Hypothalamus (tissue), 51 donors: Measurements from ENCODE around the gene TMEM59L.

Source experiments
- DNase-seq, 51 donors: peaks; one replicate each; lab custom pipeline; 2025; lab: John Stamatoyannopoulos, UW

TMEM59L gene

DNA sequence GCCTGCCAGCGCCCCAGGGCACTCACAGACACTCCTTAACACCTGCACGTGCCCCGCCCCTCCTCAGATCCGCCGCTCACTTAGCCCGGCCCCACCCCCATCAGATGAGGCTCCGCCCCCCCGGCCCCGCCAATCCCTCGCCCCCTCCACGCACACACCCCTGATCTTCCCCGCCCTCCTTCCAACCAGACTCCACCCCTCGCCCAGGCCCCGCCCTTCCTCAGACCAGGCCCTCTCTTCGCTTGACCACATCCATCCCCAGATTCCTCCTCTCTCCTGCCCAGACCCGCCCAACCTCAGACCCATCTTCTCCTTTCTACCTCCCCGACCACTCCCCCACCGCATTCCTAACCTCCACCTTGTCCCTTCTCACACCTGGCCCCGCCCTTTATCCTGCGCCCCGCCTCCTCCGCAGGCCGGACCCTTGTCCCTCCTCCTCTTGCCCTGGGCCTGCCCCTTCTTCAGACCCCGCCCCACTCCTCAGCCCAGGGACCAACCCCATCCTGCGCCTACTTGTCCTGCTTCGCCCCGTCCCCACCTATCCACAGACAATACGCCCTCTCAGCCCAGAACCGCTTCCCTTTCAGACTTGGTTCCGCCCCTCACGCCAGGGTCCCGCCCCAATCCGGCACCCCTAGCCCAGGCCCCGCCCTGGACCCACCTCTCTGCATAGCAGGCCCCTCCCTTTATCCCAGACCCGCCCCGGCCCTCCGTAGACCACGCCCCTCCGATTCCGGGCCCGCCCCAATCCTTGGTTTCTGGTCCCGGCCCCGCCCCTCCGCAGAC is 23.7 kb downstream of the TMEM59L start:
- DNase-seq, result peak; percentile 59 to 99 (median 95)

DNA sequence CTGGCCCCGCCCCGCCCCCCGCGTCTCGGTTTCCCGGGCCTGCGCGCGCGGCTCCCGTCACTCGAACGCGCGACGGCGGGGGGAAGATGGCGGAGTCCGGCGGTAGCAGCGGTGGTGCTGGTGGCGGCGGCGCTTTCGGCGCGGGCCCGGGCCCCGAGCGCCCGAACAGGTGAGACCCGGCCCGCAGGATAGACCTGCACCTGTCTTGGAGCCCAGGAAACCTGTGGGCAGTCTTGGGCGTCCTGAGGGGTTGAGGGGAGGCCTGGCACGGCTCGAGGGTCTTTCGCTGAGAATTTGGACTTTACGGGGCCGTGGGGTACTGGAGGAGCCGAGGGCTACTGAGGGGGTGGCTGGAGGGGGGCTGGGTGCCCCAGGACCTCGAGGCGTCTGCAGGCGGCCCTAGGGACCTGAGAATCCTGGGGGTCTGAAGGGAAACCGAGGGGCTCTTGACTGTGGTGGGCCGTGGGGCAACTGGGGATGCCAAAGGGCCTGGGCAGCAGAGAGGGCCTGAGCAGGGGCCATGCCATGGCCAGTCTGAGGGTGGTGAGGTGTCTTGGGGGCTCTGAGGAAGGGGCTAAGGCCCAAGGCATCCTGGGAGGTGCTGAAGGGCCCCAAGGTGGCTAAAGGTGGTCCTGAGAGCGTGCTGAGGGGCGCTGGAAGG is 24.4 kb downstream of the TMEM59L start, which contains the start of gene KLHL26:
KLHL26 (plus strand) TSS at position 60 of the 661 bp plus-strand sequence; CDS start at position 87, 27 bp downstream.
- no peak for DNase-seq

DNA sequence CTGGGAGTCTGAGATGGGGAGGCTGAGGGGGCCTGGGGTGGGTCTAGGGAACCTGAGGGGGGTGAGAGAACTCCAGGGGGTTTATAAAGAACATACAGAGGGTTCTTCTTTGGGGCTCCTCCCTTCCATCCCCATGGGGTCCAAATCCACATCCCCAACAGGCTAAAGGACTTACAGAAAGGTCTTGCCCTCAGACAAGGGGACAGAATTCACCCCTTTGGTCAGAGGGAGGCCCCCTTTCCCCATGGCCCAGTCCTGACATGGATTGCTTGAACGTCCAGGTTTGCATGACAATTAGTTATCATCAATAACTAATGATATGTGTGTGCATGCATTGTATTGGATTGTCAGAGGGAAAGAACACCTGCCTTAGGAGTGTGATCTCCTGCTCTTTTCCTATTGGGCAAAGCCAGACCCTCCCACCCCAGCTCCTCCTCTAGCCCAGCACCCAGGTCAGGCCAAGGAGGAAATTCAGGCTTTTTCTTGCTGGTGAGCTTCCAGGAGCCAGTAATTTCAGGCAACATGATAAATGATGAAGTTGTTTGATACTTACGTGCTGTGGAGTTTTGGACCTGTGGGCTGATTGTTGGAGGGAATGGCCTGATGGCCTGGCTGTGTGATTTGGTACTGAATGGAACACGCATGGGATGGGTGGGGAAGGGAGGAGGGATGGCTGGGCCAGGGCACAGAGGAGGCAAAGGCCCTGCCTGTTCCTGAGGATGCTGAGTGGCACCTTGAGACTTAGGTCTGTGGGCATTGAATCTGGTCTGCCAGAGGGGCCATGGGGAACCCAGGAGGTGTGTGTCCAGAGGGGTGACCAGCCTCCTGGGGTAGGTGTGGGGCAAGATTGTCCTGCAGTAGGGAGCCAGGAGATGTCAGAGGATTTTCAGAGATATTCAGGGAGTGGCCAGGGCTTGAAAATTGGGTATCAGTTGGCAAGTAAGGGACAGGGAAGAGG is 25.3 kb downstream of the TMEM59L start:
- DNase-seq, result peak in 6 of 51 donors; percentile 6 to 28 (median 22)

DNA sequence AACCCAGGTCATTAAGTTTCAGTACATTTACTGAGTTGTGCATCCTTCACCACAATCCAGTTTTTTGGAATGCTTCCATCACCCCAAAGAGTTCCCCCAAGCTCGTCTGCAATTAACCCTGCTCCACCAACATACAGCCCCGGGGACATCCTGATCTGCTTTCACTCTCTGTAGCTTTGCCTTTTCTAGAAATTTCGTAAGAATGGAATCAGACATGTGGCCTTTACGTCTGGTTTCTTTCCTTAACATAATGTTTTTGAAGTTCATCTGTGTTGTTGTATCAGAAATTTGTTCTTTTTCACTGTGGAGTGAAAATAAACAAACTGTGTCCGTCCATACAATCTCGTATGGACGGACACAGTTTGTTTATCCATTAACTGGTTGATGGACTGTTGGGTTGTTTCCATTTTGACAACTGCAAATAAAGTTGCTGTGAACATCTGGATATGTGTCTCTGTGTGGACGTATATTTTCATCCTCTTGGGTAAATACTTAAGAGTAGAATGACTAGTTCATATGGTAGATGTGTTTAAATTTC is 27.1 kb downstream of the TMEM59L start:
- DNase-seq, result no peak

DNA sequence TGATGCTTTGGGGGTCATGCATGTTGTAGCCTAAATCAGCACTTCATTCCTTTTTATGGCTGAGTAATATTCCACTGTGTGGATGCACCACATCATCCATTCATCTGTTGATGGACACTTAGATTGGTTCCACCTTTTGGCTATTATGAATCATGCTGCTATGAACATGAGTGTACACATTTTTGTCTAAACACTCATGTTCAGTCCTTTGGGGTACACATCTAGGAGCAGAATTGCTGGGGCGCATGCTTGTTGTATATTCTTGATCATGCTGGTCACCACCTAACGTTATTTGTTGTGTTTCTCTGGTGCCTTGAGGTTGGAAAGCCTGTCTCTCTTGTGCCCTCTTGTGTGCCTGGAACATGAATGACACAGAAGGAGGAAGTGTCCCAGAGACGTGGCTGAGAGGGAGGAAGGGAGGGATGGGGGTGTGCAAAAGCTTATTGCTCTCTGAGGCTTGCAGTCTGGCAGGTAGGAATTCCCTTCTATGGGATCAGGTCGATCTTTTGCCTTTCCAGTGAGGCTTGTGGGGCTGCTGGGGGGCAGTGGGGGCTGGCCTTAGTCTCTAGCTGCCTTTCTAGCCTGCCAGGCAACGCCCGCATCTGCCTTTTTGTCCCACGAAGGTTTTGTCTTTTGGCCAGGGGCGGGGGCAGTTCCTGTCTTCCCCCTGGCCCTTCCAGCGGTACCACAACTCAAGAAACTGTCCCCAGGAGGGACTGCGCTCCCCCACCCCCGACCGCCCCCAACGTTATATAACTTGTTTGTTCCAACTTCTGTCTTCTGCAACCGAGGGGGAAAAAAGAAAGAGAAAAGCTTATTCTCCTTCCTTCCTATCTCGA is 31.7 kb downstream of the TMEM59L start:
- DNase-seq, result peak in 19 of 51 donors; percentile 11 to 88 (median 42)

DNA sequence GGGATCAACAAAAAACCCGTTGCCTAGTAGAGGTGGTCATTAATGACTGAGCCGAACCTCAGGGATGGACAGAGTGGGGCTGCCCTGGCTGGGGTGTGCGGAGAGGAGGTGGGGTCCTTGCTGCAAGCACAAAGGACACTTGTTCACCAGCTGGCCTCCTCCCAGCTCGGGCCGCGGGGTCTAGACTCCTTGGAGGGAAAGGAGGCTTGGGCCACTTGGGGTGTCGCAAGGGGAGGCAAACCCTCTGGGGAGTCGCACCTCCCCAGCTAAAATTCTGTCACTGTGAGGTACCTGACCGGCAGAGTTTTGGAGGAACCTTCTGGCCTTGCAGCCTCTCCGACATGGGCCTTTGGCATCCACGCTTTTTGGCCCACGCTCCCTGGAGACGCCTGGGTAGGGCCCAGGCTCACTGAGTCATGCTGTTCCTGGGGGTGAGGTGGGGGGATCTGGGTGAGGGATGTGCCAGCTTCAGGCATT is 32.4 kb downstream of the TMEM59L start:
- DNase-seq, result peak in 47 of 51 donors; percentile 11 to 94 (median 67)

DNA sequence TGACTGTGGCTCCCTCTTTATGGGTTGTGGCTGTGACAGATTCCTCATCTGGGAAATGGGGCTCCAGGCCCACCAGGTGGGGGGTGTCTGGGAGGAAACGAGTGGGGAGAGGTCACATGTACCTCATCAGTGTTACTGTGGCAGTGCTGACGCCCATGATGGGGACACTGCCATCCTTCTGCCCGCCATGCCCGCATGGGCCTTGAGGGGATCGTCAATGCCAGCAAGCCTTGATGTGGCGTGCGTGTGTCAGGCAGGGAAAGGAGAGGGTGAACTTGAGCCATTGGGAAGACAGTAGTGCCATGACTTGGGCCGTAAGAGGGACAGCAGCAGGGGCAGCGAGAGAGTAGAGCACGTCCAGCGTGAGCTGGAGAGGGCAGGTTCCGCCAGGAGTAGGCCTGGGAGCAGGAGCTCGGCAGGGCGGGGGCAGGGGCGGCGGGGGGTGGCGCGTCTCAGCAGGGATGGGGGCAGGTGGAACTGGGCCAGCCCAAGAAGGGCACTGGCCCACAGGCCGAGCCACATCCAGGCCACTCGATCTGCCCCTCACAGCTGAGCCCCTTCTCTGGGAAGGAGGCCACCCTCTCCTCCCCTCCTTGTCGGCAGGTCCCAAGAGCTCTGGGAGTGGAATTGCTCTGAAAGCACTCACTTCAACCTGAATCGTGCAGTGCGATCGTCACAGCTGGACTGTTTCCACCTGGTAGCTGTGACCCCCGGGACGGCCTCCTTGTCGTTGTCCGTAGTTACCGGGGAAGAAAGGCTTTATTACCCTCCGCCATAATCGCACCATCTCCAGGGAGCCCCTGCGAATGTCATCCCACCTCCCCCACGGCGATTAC is 34.1 kb downstream of the TMEM59L start:
- peak in 6 of 51 donors; percentile 10 to 38 (median 23) for DNase-seq

DNA sequence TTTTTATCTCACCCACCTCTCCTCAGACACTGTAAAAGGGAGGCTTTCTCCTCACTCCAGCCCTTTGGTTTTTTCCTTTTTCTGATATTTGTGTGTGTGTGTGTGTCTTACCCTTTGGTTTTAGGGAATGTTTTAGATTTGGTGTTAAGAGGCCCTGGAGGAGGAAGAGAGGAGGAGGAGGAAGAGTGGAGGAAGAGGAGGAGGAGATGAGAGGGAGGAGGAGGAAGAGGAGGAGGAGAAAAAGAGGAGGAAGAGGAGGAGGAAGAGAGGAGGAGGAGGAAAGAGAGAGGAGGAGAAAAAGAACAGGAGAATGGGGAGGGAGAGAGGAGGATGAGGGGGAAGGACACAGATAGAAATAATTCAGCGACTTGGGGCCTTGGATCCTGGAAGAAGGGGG is 34.7 kb downstream of the TMEM59L start:
- DNase-seq, result no peak

DNA sequence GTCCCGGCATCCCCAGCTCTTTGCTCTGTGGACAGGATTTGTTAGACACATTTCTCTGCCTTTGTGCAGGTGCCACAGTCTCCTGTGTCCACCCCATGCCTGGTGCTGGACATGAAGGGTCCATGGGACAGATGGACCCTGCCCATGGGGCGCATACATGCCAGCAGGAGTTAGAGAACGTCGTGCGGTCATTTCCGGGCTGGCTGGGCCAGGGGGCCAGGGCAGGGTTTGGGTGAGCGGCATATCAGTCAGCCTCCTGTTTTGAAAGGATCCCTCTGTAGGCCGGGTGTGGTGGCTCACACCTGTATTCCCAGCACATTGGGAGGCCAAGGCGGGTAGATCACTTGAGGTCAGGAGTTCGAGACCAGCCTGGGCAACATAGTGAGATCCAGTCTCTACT is 35.1 kb downstream of the TMEM59L start:
- DNase-seq, result no peak

DNA sequence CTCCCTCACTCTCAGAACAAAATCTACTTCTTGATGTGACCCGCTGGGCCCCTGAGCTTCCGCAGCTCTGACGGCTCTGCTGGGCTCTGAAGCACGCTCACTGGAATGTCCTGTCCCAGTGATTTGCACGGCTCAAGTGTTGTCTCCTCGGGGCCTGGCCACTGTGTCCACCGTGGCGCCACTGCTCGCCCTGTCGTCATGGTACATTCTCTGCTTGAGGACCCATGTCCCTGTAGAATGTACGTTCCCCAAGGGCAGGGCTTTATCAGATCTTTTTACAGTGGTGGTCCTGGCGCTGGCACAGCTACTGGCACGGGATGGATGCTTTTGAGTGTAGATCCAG is 36.3 kb downstream of the TMEM59L start:
- peak in 2 of 51 donors; percentile 15 to 30 for DNase-seq

DNA sequence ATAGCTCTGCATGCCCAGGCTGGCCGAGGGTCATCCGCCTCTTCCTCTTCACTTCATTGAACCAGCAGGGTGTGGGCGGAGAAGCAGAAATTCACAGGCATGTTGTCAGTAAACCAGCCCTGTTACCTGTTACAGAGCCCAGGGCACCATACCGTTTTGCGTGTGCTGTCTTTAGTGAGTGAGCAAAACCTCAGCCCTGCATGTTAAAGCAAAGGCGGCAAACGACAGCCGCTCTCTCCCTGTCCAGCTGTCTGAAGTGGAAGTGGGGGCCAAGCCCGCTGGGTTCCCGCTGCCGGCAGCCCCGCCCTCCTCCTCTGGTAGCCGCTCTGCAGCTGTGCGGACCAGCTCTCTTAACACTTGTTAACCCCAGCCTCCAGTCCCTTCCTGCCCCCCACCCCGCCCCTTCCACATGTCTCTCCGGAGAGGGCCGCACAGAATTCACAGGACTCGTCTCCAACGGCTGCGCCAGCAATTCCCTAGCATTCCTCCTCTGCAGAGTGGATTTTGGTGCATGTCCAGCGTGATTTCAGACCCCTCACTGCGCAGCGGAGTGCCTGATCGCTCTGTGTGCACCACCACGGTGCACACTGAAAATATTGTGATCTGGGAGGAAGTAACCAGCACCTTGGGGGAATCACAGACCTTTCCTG is 36.8 kb downstream of the TMEM59L start:
- peak in 36 of 51 donors; percentile 10 to 72 (median 30) for DNase-seq

DNA sequence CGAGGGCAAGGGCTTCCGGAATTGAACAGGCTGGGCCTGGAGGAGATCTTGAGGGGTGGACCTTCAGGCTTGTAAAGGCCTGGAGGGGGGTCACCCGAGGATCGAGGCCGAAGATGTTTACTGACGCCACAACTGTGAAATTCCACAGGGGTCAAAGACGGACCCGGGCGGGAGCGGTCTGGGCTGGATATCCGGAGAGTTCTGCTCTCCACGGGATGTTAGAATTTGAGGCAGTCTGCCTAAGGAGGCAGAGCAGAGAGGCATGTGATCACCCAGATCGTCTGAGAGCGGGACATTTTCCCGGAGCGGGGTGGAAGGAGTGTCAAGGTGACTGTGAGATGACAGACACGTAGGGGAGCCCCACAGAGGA is 37.3 kb downstream of the TMEM59L start:
- DNase-seq, result peak in 6 of 51 donors; percentile 8 to 48 (median 23)

DNA sequence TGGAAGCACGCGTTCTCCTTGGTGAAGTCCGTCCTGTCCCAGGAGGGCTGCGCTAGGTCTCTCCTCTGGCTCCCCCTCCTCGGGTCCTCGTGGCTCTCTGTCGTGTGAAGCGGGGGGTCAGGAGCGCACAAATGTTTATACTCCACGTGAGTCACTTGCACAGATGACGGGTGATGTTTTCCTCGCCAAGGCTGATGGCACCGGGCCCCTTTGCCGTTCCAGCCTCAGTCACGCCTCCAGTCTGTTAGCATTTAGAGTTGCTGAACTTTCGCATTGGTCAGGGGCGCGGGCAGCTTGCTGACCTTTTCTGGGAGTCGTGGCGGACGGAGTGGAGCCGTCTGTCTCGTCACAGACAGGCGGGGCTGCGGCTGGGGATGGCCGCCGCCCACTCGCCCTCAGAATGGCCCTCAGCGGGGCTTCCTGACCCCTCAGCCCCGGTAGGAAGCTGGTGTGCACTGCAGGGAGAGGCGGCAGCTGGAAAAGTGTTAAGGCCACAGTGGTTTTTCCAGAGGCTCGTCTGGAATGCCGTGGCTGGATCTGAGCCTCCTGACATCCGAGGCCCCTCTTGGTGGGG is 37.9 kb downstream of the TMEM59L start:
- DNase-seq, result peak in 4 of 51 donors; percentile 8 to 35 (median 15)

DNA sequence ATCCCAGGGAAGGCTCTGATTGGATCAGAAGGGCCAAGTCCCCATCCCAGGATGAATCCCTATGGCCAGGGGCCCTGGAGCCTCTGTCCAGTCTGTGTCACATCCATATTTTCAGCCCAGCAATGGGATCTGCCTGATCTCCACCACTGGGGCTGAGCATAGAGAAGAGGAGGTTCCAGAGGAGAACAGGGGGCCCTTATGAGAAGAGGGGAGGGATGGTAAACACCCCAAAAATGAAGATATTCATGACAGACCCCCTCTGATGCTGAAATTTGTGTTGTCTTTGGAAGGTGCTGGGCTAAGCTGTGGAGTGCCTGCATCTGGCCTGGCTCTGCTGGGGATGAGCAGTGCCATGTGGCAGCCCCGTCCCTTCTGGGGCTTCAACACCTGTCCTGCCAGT is 38.6 kb downstream of the TMEM59L start:
- no peak for DNase-seq

DNA sequence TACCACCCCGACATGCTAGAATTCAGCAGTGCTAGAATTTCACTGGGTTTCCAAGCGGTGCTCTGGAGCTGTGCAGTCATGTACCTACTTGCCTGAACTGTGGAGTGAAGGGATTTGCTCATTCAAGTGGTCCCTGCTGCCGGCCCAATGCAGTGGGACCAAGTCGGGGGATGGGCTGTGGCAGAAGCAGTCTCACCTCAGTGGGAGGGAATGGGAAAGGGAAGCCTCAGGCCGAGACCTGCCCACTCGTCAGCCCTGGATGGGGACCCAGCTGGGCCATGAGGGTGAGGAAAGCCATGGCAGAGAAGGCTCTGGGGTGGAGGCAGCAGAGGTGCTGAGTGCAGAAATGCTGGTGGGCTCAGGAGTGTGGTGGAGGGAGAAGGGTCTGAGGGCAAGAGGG is 39.1 kb downstream of the TMEM59L start:
- DNase-seq, result no peak

DNA sequence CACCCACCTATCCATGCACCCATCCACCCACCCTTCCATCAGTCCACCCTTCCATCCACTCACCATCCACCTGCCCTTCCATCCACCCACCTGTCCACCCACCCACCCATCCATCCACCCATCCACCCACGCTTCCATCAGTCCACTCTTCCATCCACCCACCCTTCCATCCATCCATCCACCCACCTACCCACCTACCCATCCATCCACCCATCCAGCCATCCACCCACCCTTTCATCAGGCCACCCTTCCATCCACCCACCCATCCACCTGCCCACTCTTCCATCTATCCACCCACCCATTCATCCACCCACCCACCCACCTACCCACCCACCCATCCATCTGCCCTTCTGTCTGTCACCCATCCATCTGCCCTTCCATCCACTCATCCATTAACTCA is 41.2 kb downstream of the TMEM59L start:
- no peak for DNase-seq

DNA sequence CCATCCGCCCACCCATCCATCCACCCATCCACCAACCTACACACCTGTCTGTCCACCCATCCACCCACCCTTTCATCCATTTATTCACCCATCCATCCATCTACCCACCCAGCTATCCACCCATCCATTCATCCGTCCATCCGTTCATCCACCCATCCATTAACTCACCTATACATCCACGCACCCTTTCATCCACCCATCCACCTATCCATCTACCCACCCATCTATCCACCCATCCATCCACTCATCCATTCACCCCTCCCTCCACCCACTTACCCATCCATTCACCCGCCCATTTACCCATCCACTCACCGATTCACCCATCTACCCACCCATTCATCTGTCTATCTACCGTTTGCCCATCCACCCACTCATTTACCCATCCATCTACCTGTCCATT is 41.8 kb downstream of the TMEM59L start:
- no peak for DNase-seq
